Upper lobe of left lung (tissue), 4 donors: ENCODE measurements around the gene RNF213.
"Not testable (repeated sequence)": the region's sequence is repeated elsewhere in the genome, so short reads cannot be mapped to it uniquely, and the experiment has no call there.

ENCODE experiments used
- EP300 ChIP-seq, 4 donors: sonication (generic); formaldehyde crosslinking; IDR thresholded peaks; one replicate each; pipeline ENCODE4 v1.5.1; 2017; ENCODE audit warnings: antibody characterized with exemption in 4 of 4, control low read depth in 2 of 4
- POLR2A ChIP-seq, 4 donors: fragments of 450-650 bp; IDR thresholded peaks; one replicate each; pipeline ENCODE4 v1.5.1; 2016 to 2017; ENCODE audit warnings: antibody characterized with exemption in 4 of 4, mild to moderate bottlenecking in 2 of 4
- TF ChIP-seq, protein P1 (sequence below), 6 experiments: fragments of 450-650 bp in 4 of 6; fragments of 200-600 bp in 2 of 6; sonication (generic) in 2 of 6; IDR thresholded peaks; one replicate each; pipeline ENCODE4 v1.5.1; 2016 to 2019; ENCODE audit warnings: antibody characterized with exemption in 6 of 6

DNA sequence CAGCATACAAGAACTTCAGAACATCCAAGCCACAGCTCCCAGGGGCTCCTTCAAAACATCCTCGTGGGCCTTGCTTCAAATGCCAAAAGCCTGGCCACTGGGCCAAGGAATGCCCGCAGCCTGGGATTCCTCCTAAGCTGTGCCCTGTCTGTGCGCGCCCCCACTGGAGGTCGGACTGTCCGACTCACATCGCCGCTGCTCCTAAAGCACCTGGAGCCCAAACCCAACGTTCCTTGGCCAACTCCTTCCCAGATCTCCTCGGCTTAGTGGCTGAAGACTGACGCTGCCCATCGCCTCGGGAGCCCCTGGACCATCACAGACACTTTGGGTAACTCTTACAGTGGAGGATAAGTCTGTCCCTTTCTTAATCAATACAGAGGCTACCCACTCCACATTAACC is 141.4 kb downstream of the RNF213 start:
- TF ChIP-seq, protein P1, sequence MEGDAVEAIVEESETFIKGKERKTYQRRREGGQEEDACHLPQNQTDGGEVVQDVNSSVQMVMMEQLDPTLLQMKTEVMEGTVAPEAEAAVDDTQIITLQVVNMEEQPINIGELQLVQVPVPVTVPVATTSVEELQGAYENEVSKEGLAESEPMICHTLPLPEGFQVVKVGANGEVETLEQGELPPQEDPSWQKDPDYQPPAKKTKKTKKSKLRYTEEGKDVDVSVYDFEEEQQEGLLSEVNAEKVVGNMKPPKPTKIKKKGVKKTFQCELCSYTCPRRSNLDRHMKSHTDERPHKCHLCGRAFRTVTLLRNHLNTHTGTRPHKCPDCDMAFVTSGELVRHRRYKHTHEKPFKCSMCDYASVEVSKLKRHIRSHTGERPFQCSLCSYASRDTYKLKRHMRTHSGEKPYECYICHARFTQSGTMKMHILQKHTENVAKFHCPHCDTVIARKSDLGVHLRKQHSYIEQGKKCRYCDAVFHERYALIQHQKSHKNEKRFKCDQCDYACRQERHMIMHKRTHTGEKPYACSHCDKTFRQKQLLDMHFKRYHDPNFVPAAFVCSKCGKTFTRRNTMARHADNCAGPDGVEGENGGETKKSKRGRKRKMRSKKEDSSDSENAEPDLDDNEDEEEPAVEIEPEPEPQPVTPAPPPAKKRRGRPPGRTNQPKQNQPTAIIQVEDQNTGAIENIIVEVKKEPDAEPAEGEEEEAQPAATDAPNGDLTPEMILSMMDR (IDR thresholded peaks at IDR 0.05), result not testable (repeated sequence)
- not testable (repeated sequence) for TF ChIP-seq EP300, POLR2A (IDR thresholded peaks at IDR 0.05)
